HG03378 (cell line): ENCODE data around the gene HACD3.

Experiments used
- ATAC-seq: cut with Tn5 transposase; IDR thresholded peaks from one replicate; pipeline ENCODE4 v1.9.1; 2021; ENCODE audit warnings: mild to moderate bottlenecking, moderate library complexity; ENCODE audit not compliant: unreplicated experiment

Gene HACD3

GRCh38 chr15:65530318-65531111, at the start of gene HACD3:
HACD3 (plus strand) TSS chr15:65530463; CDS start chr15:65530632, 169 bp downstream.
- ATAC-seq, result peak; percentile 51

- ATAC-seq, result no peak
These were observed 45.4 kb upstream of the HACD3 start for GRCh38 chr15:65484876-65485275.

GRCh38 chr15:65494076-65494475, 36.2 kb upstream of the HACD3 start:
- ATAC-seq, result no peak

- ATAC-seq, result no peak
These were observed 20.9 kb upstream of the HACD3 start for GRCh38 chr15:65509321-65509720.

GRCh38 chr15:65512189-65512588, 18.1 kb upstream of the HACD3 start:
- ATAC-seq, result no peak

- ATAC-seq, result no peak
These were observed 17.4 kb upstream of the HACD3 start for GRCh38 chr15:65512807-65513416.

GRCh38 chr15:65516997-65517865, 13.0 kb upstream of the HACD3 start, which contains the start of gene DPP8:
DPP8 (minus strand) TSS chr15:65517689; CDS start chr15:65512553, 5,136 bp downstream.
- peak; percentile 85 for ATAC-seq

GRCh38 chr15:65517866-65518207, 12.4 kb upstream of the HACD3 start:
- peak; percentile 20 for ATAC-seq

GRCh38 chr15:65518633-65519285, 11.5 kb upstream of the HACD3 start:
- no peak for ATAC-seq

- ATAC-seq, result no peak
These were observed 8.9 kb upstream of the HACD3 start for GRCh38 chr15:65521350-65521749.

GRCh38 chr15:65524226-65524625, 6.0 kb upstream of the HACD3 start:
- no peak for ATAC-seq

- no peak for ATAC-seq
These were observed 4.6 kb upstream of the HACD3 start for GRCh38 chr15:65525622-65526021.

GRCh38 chr15:65528461-65529060, 1.7 kb upstream of the HACD3 start:
- ATAC-seq, result no peak

- ATAC-seq, result peak; percentile 10
These were observed 423 bp upstream of the HACD3 start for GRCh38 chr15:65529762-65530317.

- no peak for ATAC-seq
These were observed 2.4 kb downstream of the HACD3 start for GRCh38 chr15:65532738-65533051.

GRCh38 chr15:65533057-65533756, 2.9 kb downstream of the HACD3 start:
- no peak for ATAC-seq

- ATAC-seq, result no peak
These were observed 4.9 kb downstream of the HACD3 start for GRCh38 chr15:65535192-65535591.

- no peak for ATAC-seq
These were observed 10.1 kb downstream of the HACD3 start for GRCh38 chr15:65540314-65540713.

- ATAC-seq, result no peak
These were observed 11.1 kb downstream of the HACD3 start for GRCh38 chr15:65541231-65541820.
